ENCODE measurements around the gene ABCC1. TPM values are rescaled to one million over a fixed set of nuclear protein-coding genes. Genes with fewer than 3 reads are reported as not detected.
A peak's percentile ranks its signal among the peaks of the same experiment; 100 is the strongest.

Gene ABCC1
- total and polyA plus RNA-seq, 12 donors: 12.4 to 38.8 (median 28.0) TPM

GRCh38 chr16:16064874-16065384 is 115.5 kb downstream of the ABCC1 start:
- H3K9me3 ChIP-seq (replicated peaks in 1 of 3): no peaks in the 10 kb centered on the region
- TF ChIP-seq POLR2A (IDR thresholded peaks at IDR 0.05): no peak
- no peak for TF ChIP-seq CTCF (IDR thresholded peaks at IDR 0.05)
- peaks cover 0 to 4% of the 10 kb centered on the region in 2 donors for H3K4me1 ChIP-seq (replicated peaks in 1 of 2)
- intact Hi-C loops (cut with DNase I): no loop called here
- H3K27ac ChIP-seq: no peak overlapping the region
- no peak for DNase-seq
- peaks cover 0 to 12% of the 10 kb centered on the region in 2 donors for H3K36me3 ChIP-seq (replicated peaks in 1 of 2)
- no peak overlapping the region for H3K4me3 ChIP-seq
- 93 to 95% (median 94%) methylated on average over 4 of the region's 4 CpGs for WGBS, 4 donors
- H3K27me3 ChIP-seq: no peaks in the 10 kb centered on the region

GRCh38 chr16:16067127-16067526 is 117.7 kb downstream of the ABCC1 start:
- intact Hi-C loops (cut with DNase I): no loop called here
- Histone ChIP-seq H3K36me3 (replicated peaks in 1 of 2) (peaks cover 0 to 12% of the 10 kb centered on the region in 2 donors), H3K27ac (no peak overlapping the region), H3K4me1 (replicated peaks in 1 of 2) (peaks cover 6 to 11% of the 10 kb centered on the region in 2 donors), H3K9me3 (replicated peaks in 1 of 3) (no peaks in the 10 kb centered on the region), H3K4me3 (no peak overlapping the region), H3K27me3 (no peaks in the 10 kb centered on the region)
- 88 to 94% (median 93%) methylated on average over 13 of the region's 13 CpGs for WGBS, 4 donors
- DNase-seq: no peak
- no peak for TF ChIP-seq POLR2A (IDR thresholded peaks at IDR 0.05)
- no peak for TF ChIP-seq CTCF (IDR thresholded peaks at IDR 0.05)

GRCh38 chr16:16071631-16072244 is 122.3 kb downstream of the ABCC1 start:
- intact Hi-C loops (cut with DNase I): loop anchor here in 1 of 2 donors (10.0 kb wide), 1 partner anchor 307 kb away; no protein-coding TSS in a partner anchor
- DNase-seq: peak; percentile 22 to 86 (median 60)
- Histone ChIP-seq H3K9me3 (replicated peaks in 1 of 3) (no peaks in the 10 kb centered on the region), H3K4me3 (no peak overlapping the region), H3K27me3 (no peaks in the 10 kb centered on the region), H3K36me3 (replicated peaks in 1 of 2) (peaks cover 0 to 6% of the 10 kb centered on the region in 2 donors), H3K4me1 (replicated peaks in 1 of 2) (peaks cover 6 to 17% of the 10 kb centered on the region in 2 donors), H3K27ac (peak overlapping the region in 1 of 5 donors; percentile 15)
- 27 to 43% (median 42%) methylated on average over 9 to 11 of the region's 11 CpGs for WGBS, 4 donors
- TF ChIP-seq CTCF (IDR thresholded peaks at IDR 0.05) (no peak), POLR2A (IDR thresholded peaks at IDR 0.05) (no peak)

- intact Hi-C loops (cut with DNase I): loop anchor here in 1 of 2 donors (10.0 kb wide), 1 partner anchor 308 kb away; no protein-coding TSS in a partner anchor
Measured at GRCh38 chr16:16073001-16073545, 123.7 kb downstream of the ABCC1 start.

More at GRCh38 chr16:16073001-16073545, 123.7 kb downstream of the ABCC1 start:
- 84 to 96% (median 87%) methylated on average over 2 of the region's 2 CpGs for WGBS, 4 donors
- TF ChIP-seq POLR2A (IDR thresholded peaks at IDR 0.05) (no peak), CTCF (IDR thresholded peaks at IDR 0.05) (no peak)
- no peaks in the 10 kb centered on the region for H3K9me3 ChIP-seq (replicated peaks in 1 of 3)
- H3K4me3 ChIP-seq: no peak overlapping the region
- H3K27me3 ChIP-seq: no peaks in the 10 kb centered on the region
- no peak overlapping the region for H3K27ac ChIP-seq
- peaks cover 0 to 16% of the 10 kb centered on the region in 2 donors for H3K36me3 ChIP-seq (replicated peaks in 1 of 2)
- no peak for DNase-seq
- H3K4me1 ChIP-seq (replicated peaks in 1 of 2): peaks cover 6 to 17% of the 10 kb centered on the region in 2 donors

Data from adrenal gland (tissue), 12 donors.